Liver (tissue), 3 donors: ENCODE measurements around the gene CNNM1.

Source experiments
- CTCF ChIP-seq: fragments of 150-350 bp; IDR thresholded peaks from 2 replicates; pipeline ENCODE4 v1.5.1; 2017; ENCODE audit warnings: improper control_type of control experiment, low read depth, low read length; ENCODE audit not compliant: missing input control
- EGR1 ChIP-seq, 2 donors: IDR thresholded peaks; 2 replicates each; pipeline ENCODE4 v1.6.1; 2016 to 2018; ENCODE audit warnings: antibody characterized with exemption in 2 of 2, low read depth in 2 of 2
- HNF4G ChIP-seq: IDR thresholded peaks from 2 replicates; pipeline ENCODE4 v1.6.1; 2016; ENCODE audit warnings: antibody characterized with exemption
- JUND ChIP-seq, 2 donors: IDR thresholded peaks; 2 replicates each; pipeline ENCODE4 v1.6.1; 2016; ENCODE audit warnings: antibody characterized with exemption in 2 of 2
- NR2F2 ChIP-seq: IDR thresholded peaks from 2 replicates; pipeline ENCODE4 v1.6.1; 2016; ENCODE audit warnings: antibody characterized with exemption
- RAD21 ChIP-seq, 2 donors: IDR thresholded peaks; 2 replicates each; pipeline ENCODE4 v1.6.1; 2016; ENCODE audit warnings: antibody characterized with exemption in 2 of 2, mild to moderate bottlenecking in 2 of 2
- SP1 ChIP-seq: IDR thresholded peaks from 2 replicates; pipeline ENCODE4 v1.6.1; 2018; ENCODE audit warnings: antibody characterized with exemption, mild to moderate bottlenecking
- TAF1 ChIP-seq: conservative IDR thresholded peaks from 2 replicates; pipeline ENCODE4 v1.6.1; 2016; ENCODE audit warnings: antibody characterized with exemption, mild to moderate bottlenecking
- YY1 ChIP-seq: IDR thresholded peaks from 2 replicates; pipeline ENCODE4 v1.6.1; 2016; ENCODE audit warnings: antibody characterized with exemption, mild to moderate bottlenecking
- donor health status: healthy.
- donor health status: healthy.

GRCh38 chr10:99339077-99339476 lies 9.9 kb downstream of the CNNM1 start:
- TF ChIP-seq CTCF (no peak), TAF1 (no peak), JUND (IDR thresholded peaks at IDR 0.05) (no peak), YY1 (no peak), HNF4G (no peak), SP1 (no peak), NR2F2 (no peak), EGR1 (IDR thresholded peaks at IDR 0.05; ENCODE audit: low read depth in 2 of 2) (no peak), RAD21 (IDR thresholded peaks at IDR 0.05) (no peak)
